ENCODE results near the gene PPWD1.
"Not testable (repeated sequence)": the region's sequence is repeated elsewhere in the genome, so short reads cannot be mapped to it uniquely, and the experiment has no call there.

The PPWD1 gene

GRCh38 chr5:65566505-65566904 is 3.4 kb downstream of the PPWD1 start:
- TF ChIP-seq, protein P1, sequence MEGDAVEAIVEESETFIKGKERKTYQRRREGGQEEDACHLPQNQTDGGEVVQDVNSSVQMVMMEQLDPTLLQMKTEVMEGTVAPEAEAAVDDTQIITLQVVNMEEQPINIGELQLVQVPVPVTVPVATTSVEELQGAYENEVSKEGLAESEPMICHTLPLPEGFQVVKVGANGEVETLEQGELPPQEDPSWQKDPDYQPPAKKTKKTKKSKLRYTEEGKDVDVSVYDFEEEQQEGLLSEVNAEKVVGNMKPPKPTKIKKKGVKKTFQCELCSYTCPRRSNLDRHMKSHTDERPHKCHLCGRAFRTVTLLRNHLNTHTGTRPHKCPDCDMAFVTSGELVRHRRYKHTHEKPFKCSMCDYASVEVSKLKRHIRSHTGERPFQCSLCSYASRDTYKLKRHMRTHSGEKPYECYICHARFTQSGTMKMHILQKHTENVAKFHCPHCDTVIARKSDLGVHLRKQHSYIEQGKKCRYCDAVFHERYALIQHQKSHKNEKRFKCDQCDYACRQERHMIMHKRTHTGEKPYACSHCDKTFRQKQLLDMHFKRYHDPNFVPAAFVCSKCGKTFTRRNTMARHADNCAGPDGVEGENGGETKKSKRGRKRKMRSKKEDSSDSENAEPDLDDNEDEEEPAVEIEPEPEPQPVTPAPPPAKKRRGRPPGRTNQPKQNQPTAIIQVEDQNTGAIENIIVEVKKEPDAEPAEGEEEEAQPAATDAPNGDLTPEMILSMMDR (IDR thresholded peaks at IDR 0.05; ENCODE audit: borderline replicate concordance, insufficient read depth, low read depth, low read length) = no peak
- H3K4me3 ChIP-seq (ENCODE audit: low read depth, low read length) = no peak overlapping the region

DNA sequence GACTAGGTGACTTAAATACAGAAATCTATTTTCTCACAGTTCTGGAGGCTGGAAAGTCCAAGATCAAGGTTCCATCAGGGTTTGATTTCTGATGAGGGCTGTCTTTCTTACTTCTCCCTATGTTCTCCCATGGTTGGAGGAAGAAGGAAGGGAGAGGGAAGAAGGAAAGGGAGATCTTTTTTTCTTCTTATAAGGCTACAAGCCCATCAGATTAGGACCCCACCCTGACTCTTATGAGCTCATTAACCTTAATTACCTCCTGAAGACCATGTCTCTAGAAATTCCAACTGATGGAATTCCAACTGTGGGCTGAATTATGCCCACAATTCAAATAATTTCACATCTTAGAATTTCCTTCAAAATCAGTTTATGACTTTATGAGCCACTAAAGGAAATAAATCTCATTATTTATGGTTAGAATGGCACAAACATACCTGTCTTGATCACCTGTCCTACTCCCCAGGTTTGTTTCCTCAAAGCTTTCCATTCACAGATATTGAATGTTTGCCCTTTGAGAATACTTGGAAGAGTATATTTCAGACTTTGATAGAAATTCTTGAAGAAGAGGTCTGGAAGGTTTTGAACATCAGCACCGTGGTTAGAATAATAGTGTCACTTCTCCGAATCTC is 7.6 kb downstream of the PPWD1 start:
- TF ChIP-seq, protein P1 (IDR thresholded peaks at IDR 0.05; ENCODE audit: borderline replicate concordance, insufficient read depth, low read depth, low read length) = no peak

GRCh38 chr5:65577141-65577540 is 14.0 kb downstream of the PPWD1 start:
- H3K4me3 ChIP-seq (ENCODE audit: low read depth, low read length) = no peak overlapping the region
- TF ChIP-seq, protein P1 (IDR thresholded peaks at IDR 0.05; ENCODE audit: borderline replicate concordance, insufficient read depth, low read depth, low read length) = no peak

More for the DNA sequence above, 7.6 kb downstream of the PPWD1 start:
- no peak overlapping the region for H3K4me3 ChIP-seq (ENCODE audit: low read depth, low read length)

GRCh38 chr5:65588694-65589093 is 25.6 kb downstream of the PPWD1 start:
- no peak overlapping the region for H3K4me3 ChIP-seq (ENCODE audit: low read depth, low read length)
- TF ChIP-seq, protein P1 (IDR thresholded peaks at IDR 0.05; ENCODE audit: borderline replicate concordance, insufficient read depth, low read depth, low read length) = no peak

DNA sequence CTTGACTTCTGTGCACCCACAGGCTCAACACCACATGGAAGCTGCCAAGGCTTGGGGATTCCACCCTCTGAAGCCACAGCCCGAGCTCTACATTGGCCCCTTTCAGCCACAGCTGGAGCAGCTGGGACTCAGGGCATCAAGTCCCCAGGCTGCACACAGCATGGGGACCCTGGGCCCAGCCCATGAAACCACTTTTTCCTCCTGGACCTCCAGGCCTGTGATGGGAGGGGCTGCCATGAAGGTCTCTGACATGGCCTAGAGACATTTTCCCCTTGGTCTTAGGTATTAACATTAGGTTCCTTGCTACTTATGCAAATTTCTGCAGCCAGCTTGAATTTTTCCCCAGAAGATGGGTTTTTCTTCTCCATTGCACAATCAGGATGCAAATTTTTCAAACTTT is 38.7 kb downstream of the PPWD1 start:
- not testable (repeated sequence) for H3K4me3 ChIP-seq (ENCODE audit: low read depth, low read length)

GRCh38 chr5:65611524-65611923 is 48.4 kb downstream of the PPWD1 start:
- TF ChIP-seq, protein P1 (IDR thresholded peaks at IDR 0.05; ENCODE audit: borderline replicate concordance, insufficient read depth, low read depth, low read length) = no peak
- no peak overlapping the region for H3K4me3 ChIP-seq (ENCODE audit: low read depth, low read length)

DNA sequence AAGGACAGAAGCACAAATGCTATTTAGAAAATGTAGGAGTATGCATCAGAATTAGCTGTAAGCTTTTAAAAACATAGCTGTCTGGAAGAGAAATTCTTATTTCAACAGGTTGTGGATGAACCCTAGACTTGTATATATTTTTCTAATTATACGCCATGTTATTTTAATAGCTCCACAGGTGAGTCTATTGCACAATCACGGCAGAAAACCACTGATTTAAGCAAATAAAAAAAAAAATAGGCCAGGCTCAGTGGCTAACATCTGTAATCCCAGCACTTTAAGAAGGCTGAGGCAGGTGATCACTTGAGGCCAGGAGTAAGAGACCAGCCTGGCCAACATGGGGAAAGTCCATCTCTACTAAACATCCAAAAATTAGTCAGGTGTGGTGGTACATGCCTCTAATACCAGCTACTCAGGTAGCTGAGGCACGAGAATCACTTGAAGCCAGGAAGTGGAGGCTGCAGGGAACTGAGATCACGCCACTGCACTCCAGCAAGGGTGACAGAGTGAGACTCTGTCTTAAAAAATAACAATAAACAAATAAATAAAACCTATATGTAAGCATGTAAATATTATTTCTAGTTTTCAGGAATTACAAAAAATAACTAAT is 49.3 kb downstream of the PPWD1 start:
- TF ChIP-seq, protein P1 (IDR thresholded peaks at IDR 0.05; ENCODE audit: borderline replicate concordance, insufficient read depth, low read depth, low read length) = no peak
- no peak overlapping the region for H3K4me3 ChIP-seq (ENCODE audit: low read depth, low read length)

Data from GM12875 (cell line).